Glutamatergic neuron (in vitro differentiated cells): ENCODE measurements around the gene MORN5. TPM values are rescaled to one million over a fixed set of nuclear protein-coding genes. Genes with fewer than 3 reads are reported as not detected.

Experiments
- DNase-seq: peaks from one replicate; pipeline ENCODE4 v3.0.0; 2022
- H3K27ac Mint-ChIP-seq: one replicate; pipeline ENCODE4 v1.8.0; 2020; ENCODE audit warnings: mild to moderate bottlenecking, mixed read lengths, inconsistent platforms; ENCODE audit not compliant: unreplicated experiment
- H3K27me3 Mint-ChIP-seq: one replicate; pipeline ENCODE4 v1.8.0; 2020; ENCODE audit warnings: mild to moderate bottlenecking, moderate library complexity, mixed read lengths, inconsistent platforms; ENCODE audit not compliant: unreplicated experiment
- H3K36me3 Mint-ChIP-seq: one replicate; pipeline ENCODE4 v1.8.0; 2020; ENCODE audit warnings: mild to moderate bottlenecking, mixed read lengths, inconsistent platforms; ENCODE audit not compliant: unreplicated experiment
- H3K4me1 Mint-ChIP-seq: one replicate; pipeline ENCODE4 v1.8.0; 2020; ENCODE audit warnings: mild to moderate bottlenecking, low read depth, mixed read lengths, inconsistent platforms; ENCODE audit not compliant: unreplicated experiment
- H3K4me3 Mint-ChIP-seq: one replicate; pipeline ENCODE4 v1.8.0; 2020; ENCODE audit warnings: mild to moderate bottlenecking, mixed read lengths, inconsistent platforms; ENCODE audit not compliant: unreplicated experiment
- H3K9me3 Mint-ChIP-seq: one replicate; pipeline ENCODE4 v1.8.0; 2020; ENCODE audit warnings: mild to moderate bottlenecking, moderate library complexity, mixed read lengths, inconsistent platforms; ENCODE audit not compliant: unreplicated experiment
- CTCF ChIP-seq: fragments of 200-600 bp; sonication (generic); IDR thresholded peaks from one replicate; pipeline ENCODE4 v1.5.0; 2021; ENCODE audit not compliant: partially characterized antibody, unreplicated experiment
- total RNA-seq: library from RNA; stranded (reverse); fragmentation: NEBNext Ultra II Directional; extraction: Animal tissue kit (Norgen Biotek cat#: 25700); gene quantifications from one replicate; pipeline ENCODE4 v1.2.1, GENCODE V29; 2021; ENCODE audit not compliant: unreplicated experiment

MORN5 gene
- total RNA-seq, 1 donor from 2014 or later: not detected

- Mint-ChIP-seq H3K4me3 (no peak overlapping the region), H3K4me1 (no peaks in the 10 kb centered on the region), H3K27me3 (peaks cover 3% of the 10 kb centered on the region), H3K27ac (no peak overlapping the region), H3K36me3 (no peaks in the 10 kb centered on the region), H3K9me3 (no peaks in the 10 kb centered on the region)
- no peak for DNase-seq
- no peak for TF ChIP-seq CTCF
Observed at GRCh38 chr9:122144836-122145591, 14.7 kb upstream of the MORN5 start.

GRCh38 chr9:122145592-122145863 lies 14.2 kb upstream of the MORN5 start:
- H3K9me3 Mint-ChIP-seq: no peaks in the 10 kb centered on the region
- no peak overlapping the region for H3K27ac Mint-ChIP-seq
- H3K36me3 Mint-ChIP-seq: no peaks in the 10 kb centered on the region
- DNase-seq: no peak
- no peak overlapping the region for H3K4me3 Mint-ChIP-seq
- no peak for TF ChIP-seq CTCF
- no peaks in the 10 kb centered on the region for H3K4me1 Mint-ChIP-seq
- peaks cover 3% of the 10 kb centered on the region for H3K27me3 Mint-ChIP-seq

- no peaks in the 10 kb centered on the region for H3K36me3 Mint-ChIP-seq
- H3K27ac Mint-ChIP-seq: no peak overlapping the region
- DNase-seq: no peak
- no peak overlapping the region for H3K4me3 Mint-ChIP-seq
- peak; percentile 29 for TF ChIP-seq CTCF
- H3K4me1 Mint-ChIP-seq: no peaks in the 10 kb centered on the region
- H3K9me3 Mint-ChIP-seq: no peaks in the 10 kb centered on the region
- H3K27me3 Mint-ChIP-seq: no peaks in the 10 kb centered on the region
Observed at GRCh38 chr9:122151267-122151828, 8.4 kb upstream of the MORN5 start.

GRCh38 chr9:122155796-122156195 lies 3.9 kb upstream of the MORN5 start:
- TF ChIP-seq CTCF: no peak
- Mint-ChIP-seq H3K4me3 (no peak overlapping the region), H3K27ac (no peak overlapping the region), H3K27me3 (peaks cover 3% of the 10 kb centered on the region), H3K9me3 (peaks cover 3% of the 10 kb centered on the region), H3K4me1 (peaks cover 4% of the 10 kb centered on the region), H3K36me3 (no peaks in the 10 kb centered on the region)
- no peak for DNase-seq

GRCh38 chr9:122158202-122158601 lies 1.5 kb upstream of the MORN5 start:
- H3K27me3 Mint-ChIP-seq: peaks cover 3% of the 10 kb centered on the region
- no peaks in the 10 kb centered on the region for H3K36me3 Mint-ChIP-seq
- peaks cover 3% of the 10 kb centered on the region for H3K9me3 Mint-ChIP-seq
- peak; percentile 42 for DNase-seq
- no peak overlapping the region for H3K27ac Mint-ChIP-seq
- peak overlapping the region; percentile 49 for H3K4me3 Mint-ChIP-seq
- peak; percentile 65 for TF ChIP-seq CTCF
- peaks cover 4% of the 10 kb centered on the region for H3K4me1 Mint-ChIP-seq
